Central memory CD4-positive, alpha-beta T cell (primary cell): ENCODE data around the gene LSM4.

ENCODE experiments used
- DNase-seq: peaks from one replicate; pipeline ENCODE4 v3.0.0; 2022

Gene LSM4

GRCh38 chr19:18274219-18274780 is 48.6 kb downstream of the LSM4 start, which contains the start of gene IQCN:
TSS of gene IQCN (minus strand) at chr19:18274452. CDS start at chr19:18269478, 4,974 bp downstream.
- DNase-seq: no peak

GRCh38 chr19:18273561-18274218 is 49.2 kb downstream of the LSM4 start:
- DNase-seq: peak; percentile 35

DNA sequence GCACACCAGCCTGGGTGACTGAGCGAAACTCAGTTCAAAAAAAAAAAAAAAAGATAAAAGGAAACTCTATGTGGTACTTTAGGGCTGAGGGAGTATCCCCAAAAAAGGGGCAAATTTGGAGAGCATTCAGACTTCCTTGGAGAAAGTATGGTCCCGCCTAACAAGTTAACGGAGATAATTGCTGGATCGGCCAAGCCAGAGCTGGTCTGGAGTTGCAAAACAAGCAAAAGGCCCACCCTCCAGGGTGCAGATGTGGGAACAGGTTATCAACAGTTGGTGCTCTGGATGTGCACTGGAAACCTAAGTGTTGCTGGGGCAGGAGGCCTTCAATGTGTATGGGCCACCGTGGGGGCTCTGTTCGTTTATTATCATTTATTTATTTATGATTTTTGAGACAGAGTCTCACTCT is 51.4 kb downstream of the LSM4 start:
- no peak for DNase-seq

GRCh38 chr19:18270326-18270725 is 52.5 kb downstream of the LSM4 start:
- no peak for DNase-seq

- no peak for DNase-seq
These were observed 53.7 kb downstream of the LSM4 start for GRCh38 chr19:18269070-18269723.

GRCh38 chr19:18266771-18267686 is 55.8 kb downstream of the LSM4 start:
- DNase-seq: no peak

- DNase-seq: no peak
These were observed 57.3 kb downstream of the LSM4 start for GRCh38 chr19:18265582-18265981.

- DNase-seq: no peak
These were observed 57.8 kb downstream of the LSM4 start for GRCh38 chr19:18264971-18265540.

- DNase-seq: no peak
These were observed 58.6 kb downstream of the LSM4 start for GRCh38 chr19:18264137-18264854.

- DNase-seq: no peak
These were observed 59.3 kb downstream of the LSM4 start for GRCh38 chr19:18263324-18264136.

- DNase-seq: no peak
These were observed 60.0 kb downstream of the LSM4 start for GRCh38 chr19:18262917-18263316.

- no peak for DNase-seq
These were observed 60.7 kb downstream of the LSM4 start for GRCh38 chr19:18262144-18262543.

GRCh38 chr19:18261474-18261873 is 61.4 kb downstream of the LSM4 start:
- no peak for DNase-seq

DNA sequence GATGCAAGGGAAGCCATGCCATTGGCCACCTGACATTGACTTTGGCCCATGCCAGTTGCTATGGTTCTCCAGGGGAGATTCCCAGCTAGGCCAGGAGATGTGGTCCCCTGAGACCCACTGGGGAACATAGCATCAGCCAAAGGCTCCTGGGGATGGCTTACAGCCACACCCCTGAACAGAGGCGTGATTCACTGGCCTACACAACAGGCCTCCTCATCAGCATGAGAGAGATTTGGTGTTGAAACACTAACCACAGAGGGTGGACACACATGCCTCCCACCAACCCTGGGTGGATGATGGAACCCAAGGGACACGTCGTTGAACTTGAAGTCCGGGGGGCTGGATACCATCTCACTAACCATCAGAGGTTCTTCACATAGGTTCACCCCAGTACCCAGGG is 63.0 kb downstream of the LSM4 start:
- DNase-seq: no peak

- DNase-seq: no peak
These were observed 65.1 kb downstream of the LSM4 start for GRCh38 chr19:18257503-18258470.
